Measurements from ENCODE around the gene MAP1LC3B.

The MAP1LC3B gene

GRCh38 chr16:87387942-87388817 lies 4.0 kb upstream of the MAP1LC3B start (continued):
- TF ChIP-seq ZNF585B (tag by site-specific recombination; IDR thresholded peaks at IDR 0.05), result no peak
- TF ChIP-seq GLI2 (tag by site-specific recombination; IDR thresholded peaks at IDR 0.05; ENCODE audit: borderline replicate concordance, low read depth), result no peak
- TF ChIP-seq HOXD13 (CRISPR knock-in tag; IDR thresholded peaks at IDR 0.05; ENCODE audit: borderline replicate concordance), result peak; percentile 41; the same call in 1 of the 2 replicates
- TF ChIP-seq, protein P1, sequence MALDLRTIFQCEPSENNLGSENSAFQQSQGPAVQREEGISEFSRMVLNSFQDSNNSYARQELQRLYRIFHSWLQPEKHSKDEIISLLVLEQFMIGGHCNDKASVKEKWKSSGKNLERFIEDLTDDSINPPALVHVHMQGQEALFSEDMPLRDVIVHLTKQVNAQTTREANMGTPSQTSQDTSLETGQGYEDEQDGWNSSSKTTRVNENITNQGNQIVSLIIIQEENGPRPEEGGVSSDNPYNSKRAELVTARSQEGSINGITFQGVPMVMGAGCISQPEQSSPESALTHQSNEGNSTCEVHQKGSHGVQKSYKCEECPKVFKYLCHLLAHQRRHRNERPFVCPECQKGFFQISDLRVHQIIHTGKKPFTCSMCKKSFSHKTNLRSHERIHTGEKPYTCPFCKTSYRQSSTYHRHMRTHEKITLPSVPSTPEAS (tag by site-specific recombination; IDR thresholded peaks at IDR 0.05), result no peak
- peak; percentile 73 for TF ChIP-seq TCF7L2 (IDR thresholded peaks at IDR 0.05; ENCODE audit: borderline replicate concordance, low read depth, low read length)
- peak; percentile 98 for TF ChIP-seq ZEB2 (tag by site-specific recombination; IDR thresholded peaks at IDR 0.05)
- no peak for TF ChIP-seq ZNF514 (tag by site-specific recombination; IDR thresholded peaks at IDR 0.05)
- TF ChIP-seq, protein P2, sequence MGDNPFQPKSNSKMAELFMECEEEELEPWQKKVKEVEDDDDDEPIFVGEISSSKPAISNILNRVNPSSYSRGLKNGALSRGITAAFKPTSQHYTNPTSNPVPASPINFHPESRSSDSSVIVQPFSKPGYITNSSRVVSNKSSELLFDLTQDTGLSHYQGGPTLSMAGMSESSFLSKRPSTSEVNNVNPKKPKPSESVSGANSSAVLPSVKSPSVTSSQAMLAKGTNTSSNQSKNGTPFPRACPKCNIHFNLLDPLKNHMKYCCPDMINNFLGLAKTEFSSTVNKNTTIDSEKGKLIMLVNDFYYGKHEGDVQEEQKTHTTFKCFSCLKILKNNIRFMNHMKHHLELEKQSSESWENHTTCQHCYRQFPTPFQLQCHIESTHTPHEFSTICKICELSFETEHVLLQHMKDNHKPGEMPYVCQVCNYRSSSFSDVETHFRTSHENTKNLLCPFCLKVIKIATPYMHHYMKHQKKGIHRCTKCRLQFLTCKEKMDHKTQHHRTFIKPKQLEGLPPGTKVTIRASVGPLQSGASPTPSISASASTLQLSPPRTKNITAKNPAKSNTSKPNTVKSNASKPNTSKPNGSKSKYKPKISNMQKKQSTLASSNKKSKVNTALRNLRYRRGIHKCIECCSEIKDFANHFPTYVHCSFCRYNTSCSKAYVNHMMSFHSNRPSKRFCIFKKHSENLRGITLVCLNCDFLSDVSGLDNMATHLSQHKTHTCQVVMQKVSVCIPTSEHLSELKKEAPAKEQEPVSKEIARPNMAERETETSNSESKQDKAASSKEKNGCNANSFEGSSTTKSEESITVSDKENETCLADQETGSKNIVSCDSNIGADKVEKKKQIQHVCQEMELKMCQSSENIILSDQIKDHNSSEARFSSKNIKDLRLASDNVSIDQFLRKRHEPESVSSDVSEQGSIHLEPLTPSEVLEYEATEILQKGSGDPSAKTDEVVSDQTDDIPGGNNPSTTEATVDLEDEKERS (tag by site-specific recombination; IDR thresholded peaks at IDR 0.05), result no peak
- TF ChIP-seq ZNF629 (tag by site-specific recombination; IDR thresholded peaks at IDR 0.05), result peak; percentile 99
- no peak for TF ChIP-seq ZNF132 (tag by site-specific recombination; IDR thresholded peaks at IDR 0.05; ENCODE audit: borderline replicate concordance)
- no peak for TF ChIP-seq ZBTB1 (tag by site-specific recombination; IDR thresholded peaks at IDR 0.05)
- no peak for TF ChIP-seq ZNF2 (tag by site-specific recombination; IDR thresholded peaks at IDR 0.05)
- no peak for TF ChIP-seq ZNF48 (tag by site-specific recombination; IDR thresholded peaks at IDR 0.05)
- no peak for TF ChIP-seq ZNF175 (tag by site-specific recombination; IDR thresholded peaks at IDR 0.05)
- TF ChIP-seq ZNF354C (tag by site-specific recombination; IDR thresholded peaks at IDR 0.05; ENCODE audit: borderline replicate concordance, low read depth), result no peak
- no peak for TF ChIP-seq ZFP41 (tag by site-specific recombination; IDR thresholded peaks at IDR 0.05; ENCODE audit: borderline replicate concordance)
- TF ChIP-seq ZNF16 (tag by site-specific recombination; IDR thresholded peaks at IDR 0.05; ENCODE audit: low read depth), result no peak
- TF ChIP-seq GLIS1 (tag by site-specific recombination; IDR thresholded peaks at IDR 0.05), result peak; percentile 47; the same call in 1 of the 2 replicates
- TF ChIP-seq ZNF335 (tag by site-specific recombination; conservative IDR thresholded peaks at IDR 0.05), result peak; percentile 63
- TF ChIP-seq IKZF3 (tag by site-specific recombination; IDR thresholded peaks at IDR 0.05), result peak; percentile 59; the same call in 1 of the 2 replicates
- TF ChIP-seq SCRT1 (tag by site-specific recombination; IDR thresholded peaks at IDR 0.05; ENCODE audit: borderline replicate concordance), result no peak
- TF ChIP-seq ZNF404 (tag by site-specific recombination; IDR thresholded peaks at IDR 0.05), result no peak
- TF ChIP-seq ELK4 (IDR thresholded peaks at IDR 0.05; ENCODE audit: borderline replicate concordance, low read depth, low read length), result no peak
- TF ChIP-seq, protein P3, sequence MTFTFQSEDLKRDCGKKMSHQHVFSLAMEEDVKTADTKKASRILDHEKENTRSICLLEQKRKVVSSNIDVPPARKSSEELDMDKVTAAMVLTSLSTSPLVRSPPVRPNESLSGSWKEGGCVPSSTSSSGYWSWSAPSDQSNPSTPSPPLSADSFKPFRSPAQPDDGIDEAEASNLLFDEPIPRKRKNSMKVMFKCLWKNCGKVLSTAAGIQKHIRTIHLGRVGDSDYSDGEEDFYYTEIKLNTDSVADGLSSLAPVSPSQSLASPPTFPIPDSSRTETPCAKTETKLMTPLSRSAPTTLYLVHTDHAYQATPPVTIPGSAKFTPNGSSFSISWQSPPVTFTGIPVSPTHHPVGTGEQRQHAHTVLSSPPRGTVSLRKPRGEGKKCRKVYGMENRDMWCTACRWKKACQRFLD (tag by site-specific recombination; IDR thresholded peaks at IDR 0.05), result no peak
- peak; percentile 50; the same call in 1 of the 2 replicates for TF ChIP-seq BCL6B (tag by site-specific recombination; IDR thresholded peaks at IDR 0.05)
- no peak for TF ChIP-seq ZNF624 (tag by site-specific recombination; IDR thresholded peaks at IDR 0.05)
- TF ChIP-seq, protein P4, sequence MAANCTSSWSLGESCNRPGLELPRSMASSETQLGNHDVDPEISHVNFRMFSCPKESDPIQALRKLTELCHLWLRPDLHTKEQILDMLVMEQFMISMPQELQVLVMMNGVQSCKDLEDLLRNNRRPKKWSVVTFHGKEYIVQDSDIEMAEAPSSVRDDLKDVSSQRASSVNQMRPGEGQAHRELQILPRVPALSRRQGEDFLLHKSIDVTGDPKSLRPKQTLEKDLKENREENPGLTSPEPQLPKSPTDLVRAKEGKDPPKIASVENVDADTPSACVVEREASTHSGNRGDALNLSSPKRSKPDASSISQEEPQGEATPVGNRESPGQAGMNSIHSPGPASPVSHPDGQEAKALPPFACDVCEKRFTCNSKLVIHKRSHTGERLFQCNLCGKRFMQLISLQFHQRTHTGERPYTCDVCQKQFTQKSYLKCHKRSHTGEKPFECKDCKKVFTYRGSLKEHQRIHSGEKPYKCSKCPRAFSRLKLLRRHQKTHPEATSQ (tag by site-specific recombination; IDR thresholded peaks at IDR 0.05), result no peak
- TF ChIP-seq ATF2 (tag by site-specific recombination; IDR thresholded peaks at IDR 0.05; ENCODE audit: low read depth), result peak; percentile 95
